AG10803 (cell line): ENCODE data around the gene P2RX5.

Experiments
- DNase-seq: peaks from one replicate; pipeline ENCODE4 v3.0.0; 2010; ENCODE audit warnings: low read depth
- H3K4me3 ChIP-seq: 2 replicates; pipeline ENCODE4 v1.5.1; 2011; ENCODE audit warnings: mild to moderate bottlenecking, low read length, control low read depth
- TF ChIP-seq, protein P1 (sequence below): conservative IDR thresholded peaks from 2 replicates; pipeline ENCODE4 v1.5.1; 2011; ENCODE audit warnings: mild to moderate bottlenecking, low read length, control low read depth, inconsistent platforms

P2RX5 gene

GRCh38 chr17:3647769-3648555 lies 48.0 kb downstream of the P2RX5 start:
- TF ChIP-seq, protein P1, sequence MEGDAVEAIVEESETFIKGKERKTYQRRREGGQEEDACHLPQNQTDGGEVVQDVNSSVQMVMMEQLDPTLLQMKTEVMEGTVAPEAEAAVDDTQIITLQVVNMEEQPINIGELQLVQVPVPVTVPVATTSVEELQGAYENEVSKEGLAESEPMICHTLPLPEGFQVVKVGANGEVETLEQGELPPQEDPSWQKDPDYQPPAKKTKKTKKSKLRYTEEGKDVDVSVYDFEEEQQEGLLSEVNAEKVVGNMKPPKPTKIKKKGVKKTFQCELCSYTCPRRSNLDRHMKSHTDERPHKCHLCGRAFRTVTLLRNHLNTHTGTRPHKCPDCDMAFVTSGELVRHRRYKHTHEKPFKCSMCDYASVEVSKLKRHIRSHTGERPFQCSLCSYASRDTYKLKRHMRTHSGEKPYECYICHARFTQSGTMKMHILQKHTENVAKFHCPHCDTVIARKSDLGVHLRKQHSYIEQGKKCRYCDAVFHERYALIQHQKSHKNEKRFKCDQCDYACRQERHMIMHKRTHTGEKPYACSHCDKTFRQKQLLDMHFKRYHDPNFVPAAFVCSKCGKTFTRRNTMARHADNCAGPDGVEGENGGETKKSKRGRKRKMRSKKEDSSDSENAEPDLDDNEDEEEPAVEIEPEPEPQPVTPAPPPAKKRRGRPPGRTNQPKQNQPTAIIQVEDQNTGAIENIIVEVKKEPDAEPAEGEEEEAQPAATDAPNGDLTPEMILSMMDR: peak; percentile 67
- DNase-seq: peak; percentile 74
- no peak overlapping the region for H3K4me3 ChIP-seq

- no peak overlapping the region for H3K4me3 ChIP-seq
- TF ChIP-seq, protein P1: no peak
Measured at GRCh38 chr17:3647251-3647650, 48.7 kb downstream of the P2RX5 start.

GRCh38 chr17:3645310-3645709 lies 50.6 kb downstream of the P2RX5 start:
- TF ChIP-seq, protein P1: no peak
- no peak for DNase-seq
- H3K4me3 ChIP-seq: no peak overlapping the region

More at GRCh38 chr17:3647251-3647650, 48.7 kb downstream of the P2RX5 start:
- no peak for DNase-seq

GRCh38 chr17:3643889-3644349 lies 52.0 kb downstream of the P2RX5 start:
- H3K4me3 ChIP-seq: no peak overlapping the region
- no peak for DNase-seq
- TF ChIP-seq, protein P1: no peak

- DNase-seq: no peak
Measured at GRCh38 chr17:3641717-3642486, 54.1 kb downstream of the P2RX5 start.

DNA sequence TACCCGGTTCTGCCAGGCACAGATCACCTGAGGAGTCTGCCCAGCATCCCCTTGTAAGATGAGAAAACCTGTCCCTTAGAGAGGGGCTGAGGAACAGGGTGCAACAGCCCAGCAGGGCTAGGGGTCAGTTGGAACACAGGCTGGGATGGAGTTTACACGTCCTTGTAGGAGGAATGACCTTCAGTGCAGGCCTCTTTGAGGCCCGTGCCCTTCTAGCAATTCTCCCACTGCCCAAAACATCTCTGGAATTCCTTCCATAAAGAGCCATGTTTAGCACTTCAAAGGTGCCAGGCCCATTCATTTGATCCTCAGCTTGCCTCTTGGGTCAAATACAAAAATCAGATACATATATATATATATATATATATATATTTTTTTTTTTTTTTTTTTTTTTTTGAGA lies 54.9 kb downstream of the P2RX5 start:
- no peak for DNase-seq
- H3K4me3 ChIP-seq: no peak overlapping the region
- TF ChIP-seq, protein P1: no peak

More at GRCh38 chr17:3641717-3642486, 54.1 kb downstream of the P2RX5 start:
- TF ChIP-seq, protein P1: no peak
- no peak overlapping the region for H3K4me3 ChIP-seq
